Endodermal cell (in vitro differentiated cells): Measurements from ENCODE around the gene IL17A. TPM values are rescaled to one million over a fixed set of nuclear protein-coding genes. Genes with fewer than 3 reads are reported as not detected.

Experiments used
- DNase-seq: peaks from one replicate; pipeline ENCODE4 v3.0.0-alpha.2; 2017
- H3K27ac ChIP-seq: 2 replicates; pipeline ENCODE4 v1.5.1; 2013; ENCODE audit warnings: mild to moderate bottlenecking, low read depth, low read length, moderate library complexity
- H3K27me3 ChIP-seq: 2 replicates; pipeline ENCODE4 v1.6.1; 2013; ENCODE audit warnings: mild to moderate bottlenecking, low read length, moderate library complexity; ENCODE audit not compliant: insufficient read depth, control insufficient read depth, poor library complexity, severe bottlenecking
- H3K36me3 ChIP-seq: 2 replicates; pipeline ENCODE4 v1.7.0; 2013; ENCODE audit warnings: mild to moderate bottlenecking, low read length, moderate library complexity; ENCODE audit not compliant: control insufficient read depth, insufficient read depth
- H3K4me1 ChIP-seq: one replicate; pipeline ENCODE4 v1.7.0; 2013; ENCODE audit warnings: low read length; ENCODE audit not compliant: control insufficient read depth, insufficient read depth
- H3K4me3 ChIP-seq: 2 replicates; pipeline ENCODE4 v1.5.1; 2013; ENCODE audit warnings: mild to moderate bottlenecking, low read length, moderate library complexity
- H3K9ac ChIP-seq: 2 replicates; pipeline ENCODE4 v1.6.1; 2013; ENCODE audit warnings: mild to moderate bottlenecking, low read length, moderate library complexity; ENCODE audit not compliant: poor library complexity, severe bottlenecking; ENCODE audit errors: extremely low read depth
- H3K9me3 ChIP-seq: 2 replicates; pipeline ENCODE4 v1.6.1; 2013; ENCODE audit warnings: mild to moderate bottlenecking, low read length, moderate library complexity; ENCODE audit not compliant: control insufficient read depth
- H3K27ac Mint-ChIP-seq: 2 replicates; pipeline ENCODE4 v1.8.0; 2020; ENCODE audit warnings: mixed read lengths
- H3K27me3 Mint-ChIP-seq: 2 replicates; pipeline ENCODE4 v1.8.0; 2021; ENCODE audit warnings: mild to moderate bottlenecking, mixed read lengths; ENCODE audit not compliant: insufficient read depth
- H3K36me3 Mint-ChIP-seq: 2 replicates; pipeline ENCODE4 v1.8.0; 2020; ENCODE audit warnings: low read depth, mixed read lengths
- H3K4me1 Mint-ChIP-seq: 2 replicates; pipeline ENCODE4 v1.8.0; 2020; ENCODE audit warnings: mixed read lengths
- H3K4me3 Mint-ChIP-seq: 2 replicates; pipeline ENCODE4 v1.8.0; 2020; ENCODE audit warnings: mild to moderate bottlenecking, moderate library complexity, mixed read lengths
- H3K9me3 Mint-ChIP-seq: 2 replicates; pipeline ENCODE4 v1.8.0; 2020; ENCODE audit warnings: mild to moderate bottlenecking, mixed read lengths
- WGBS, 2 experiments: methylation state at CpG; one replicate each; pipeline versions ENCODE4 v1.1.5 to v1.1.7; 2013; ENCODE audit warnings: missing lambda C conversion rate in 2 of 2, mixed read lengths in 1 of 2; ENCODE audit not compliant: insufficient coverage in 1 of 2, insufficient read length in 1 of 2; 5-methylcytosine and 5-hydroxymethylcytosine counted together
- total RNA-seq, 2 donors: library from RNA; stranded (reverse); fragmentation: NEBNext Ultra II Directional in 1 of 2; extraction: Animal tissue kit (Norgen Biotek cat#: 25700) in 1 of 2; gene quantifications; 2 replicates in 1 of 2; 3 replicates in 1 of 2; pipeline ENCODE4 v1.2.1, GENCODE V29; 2021
- TF ChIP-seq, protein P1 (sequence below): fragments of 200-600 bp; sonication (generic); conservative IDR thresholded peaks from 2 replicates; pipeline ENCODE4 v1.5.0; 2021; ENCODE audit warnings: antibody characterized with exemption, mild to moderate bottlenecking

Gene IL17A
- total RNA-seq, 2 donors from 2014 or later: not detected

DNA sequence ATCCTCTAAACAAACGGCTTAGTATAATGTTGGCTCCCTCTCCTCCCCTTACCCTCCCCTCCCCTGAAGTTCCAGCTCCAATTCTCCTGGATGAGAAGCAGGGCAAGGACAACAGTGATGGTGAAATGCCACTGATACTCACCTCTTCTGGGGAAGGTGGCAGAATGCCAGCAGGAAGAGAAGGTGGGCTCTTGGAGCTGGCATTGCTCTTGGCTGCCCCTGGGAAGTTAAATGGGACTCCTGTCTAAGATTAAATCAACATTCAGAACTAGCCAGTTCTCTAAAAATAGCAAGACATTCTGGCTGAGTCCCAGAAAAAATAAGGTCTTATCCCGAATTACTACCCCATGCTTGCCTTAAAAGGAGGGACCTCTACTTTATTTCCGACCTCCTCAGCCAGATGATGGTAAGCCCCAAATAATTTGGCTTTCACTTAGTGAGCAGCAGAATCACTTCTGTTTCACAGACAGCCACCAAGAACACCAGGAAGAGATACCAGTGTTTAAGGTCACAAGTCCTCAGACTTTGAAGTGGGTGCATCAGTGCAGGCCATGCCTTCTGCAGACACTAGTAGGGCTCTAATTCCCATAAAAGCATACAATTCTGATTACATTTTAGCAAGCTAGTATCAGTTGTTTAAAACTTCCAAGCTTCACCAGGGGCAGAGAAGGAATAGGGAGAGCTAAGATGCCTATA lies 46.0 kb upstream of the IL17A start:
- Mint-ChIP-seq H3K27me3 (peaks cover 3% of the 10 kb centered on the region), H3K36me3 (no peaks in the 10 kb centered on the region), H3K27ac (no peak overlapping the region), H3K9me3 (no peaks in the 10 kb centered on the region), H3K4me3 (no peak overlapping the region), H3K4me1 (peaks cover 18% of the 10 kb centered on the region)
- Histone ChIP-seq H3K27ac (no peak overlapping the region), H3K9ac (no peak overlapping the region), H3K36me3 (no peaks in the 10 kb centered on the region), H3K4me1 (no peaks in the 10 kb centered on the region), H3K27me3 (no peaks in the 10 kb centered on the region), H3K4me3 (no peak overlapping the region), H3K9me3 (no peaks in the 10 kb centered on the region)
- no peak for DNase-seq
- TF ChIP-seq, protein P1, sequence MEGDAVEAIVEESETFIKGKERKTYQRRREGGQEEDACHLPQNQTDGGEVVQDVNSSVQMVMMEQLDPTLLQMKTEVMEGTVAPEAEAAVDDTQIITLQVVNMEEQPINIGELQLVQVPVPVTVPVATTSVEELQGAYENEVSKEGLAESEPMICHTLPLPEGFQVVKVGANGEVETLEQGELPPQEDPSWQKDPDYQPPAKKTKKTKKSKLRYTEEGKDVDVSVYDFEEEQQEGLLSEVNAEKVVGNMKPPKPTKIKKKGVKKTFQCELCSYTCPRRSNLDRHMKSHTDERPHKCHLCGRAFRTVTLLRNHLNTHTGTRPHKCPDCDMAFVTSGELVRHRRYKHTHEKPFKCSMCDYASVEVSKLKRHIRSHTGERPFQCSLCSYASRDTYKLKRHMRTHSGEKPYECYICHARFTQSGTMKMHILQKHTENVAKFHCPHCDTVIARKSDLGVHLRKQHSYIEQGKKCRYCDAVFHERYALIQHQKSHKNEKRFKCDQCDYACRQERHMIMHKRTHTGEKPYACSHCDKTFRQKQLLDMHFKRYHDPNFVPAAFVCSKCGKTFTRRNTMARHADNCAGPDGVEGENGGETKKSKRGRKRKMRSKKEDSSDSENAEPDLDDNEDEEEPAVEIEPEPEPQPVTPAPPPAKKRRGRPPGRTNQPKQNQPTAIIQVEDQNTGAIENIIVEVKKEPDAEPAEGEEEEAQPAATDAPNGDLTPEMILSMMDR: no peak
- WGBS, 2 experiments: 86 to 100% methylated on average over 2 to 3 of the region's 3 CpGs

DNA sequence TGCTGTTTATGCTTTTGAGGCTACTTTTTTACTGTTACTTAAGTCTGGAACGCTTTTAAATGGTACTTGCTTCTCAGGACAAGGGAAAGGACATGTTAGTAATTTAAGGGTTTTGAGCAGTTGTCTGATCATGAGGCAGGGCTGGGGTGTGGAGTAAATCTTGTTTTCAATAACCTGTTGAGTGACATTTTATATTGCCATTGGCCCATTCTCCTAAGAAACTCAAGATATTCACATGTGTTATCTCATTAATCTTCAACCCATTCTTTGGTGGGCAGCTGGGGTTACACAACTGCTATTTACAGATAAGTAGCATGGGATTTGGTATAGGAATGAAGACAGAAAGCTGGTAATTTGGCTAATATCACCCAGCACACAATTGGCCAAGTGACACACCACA lies 44.6 kb upstream of the IL17A start:
- H3K4me1 Mint-ChIP-seq: peaks cover 9% of the 10 kb centered on the region
- Histone ChIP-seq H3K27ac (no peak overlapping the region), H3K4me3 (no peak overlapping the region), H3K27me3 (no peaks in the 10 kb centered on the region), H3K4me1 (no peaks in the 10 kb centered on the region), H3K9ac (no peak overlapping the region), H3K9me3 (no peaks in the 10 kb centered on the region), H3K36me3 (no peaks in the 10 kb centered on the region)
- no peak for DNase-seq
- H3K36me3 Mint-ChIP-seq: no peaks in the 10 kb centered on the region
- TF ChIP-seq, protein P1: no peak
- 83 to 85% methylated on average over 1 of the region's 1 CpG for WGBS, 2 experiments
- no peak overlapping the region for H3K4me3 Mint-ChIP-seq
- no peak overlapping the region for H3K27ac Mint-ChIP-seq
- peaks cover 7% of the 10 kb centered on the region for H3K27me3 Mint-ChIP-seq
- H3K9me3 Mint-ChIP-seq: no peaks in the 10 kb centered on the region

DNA sequence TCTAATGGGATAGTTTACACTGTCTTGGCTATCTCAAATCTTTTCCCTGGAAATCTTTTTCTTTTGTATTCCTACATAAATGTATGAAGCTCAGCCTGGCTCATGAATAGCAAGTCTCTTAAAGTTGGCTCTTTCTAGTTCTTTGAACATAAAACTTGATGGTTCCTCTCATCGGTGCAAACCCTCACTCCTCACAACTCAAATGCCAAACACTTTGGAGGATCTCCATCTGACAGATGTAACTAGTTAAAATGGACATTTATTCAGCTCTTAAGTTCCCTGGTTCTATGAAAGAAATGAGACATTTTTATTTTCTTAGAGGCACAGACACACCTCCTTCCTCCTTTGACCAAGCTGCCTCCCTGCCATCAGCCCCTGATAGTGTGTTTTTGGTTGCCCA lies 43.6 kb upstream of the IL17A start:
- no peaks in the 10 kb centered on the region for H3K9me3 Mint-ChIP-seq
- H3K27ac Mint-ChIP-seq: no peak overlapping the region
- no peaks in the 10 kb centered on the region for H3K27me3 ChIP-seq
- no peak overlapping the region for H3K9ac ChIP-seq
- H3K4me3 ChIP-seq: no peak overlapping the region
- H3K9me3 ChIP-seq: no peaks in the 10 kb centered on the region
- TF ChIP-seq, protein P1: no peak
- H3K36me3 Mint-ChIP-seq: no peaks in the 10 kb centered on the region
- no peak for DNase-seq
- H3K4me1 ChIP-seq: no peaks in the 10 kb centered on the region
- WGBS, 2 experiments: 95% methylated on average over 1 of the region's 1 CpG; no CpG with 5 or more reads in 1 of the 2 experiments
- H3K27me3 Mint-ChIP-seq: peaks cover 7% of the 10 kb centered on the region
- peaks cover 2% of the 10 kb centered on the region for H3K4me1 Mint-ChIP-seq
- H3K4me3 Mint-ChIP-seq: no peak overlapping the region
- H3K27ac ChIP-seq: no peak overlapping the region
- no peaks in the 10 kb centered on the region for H3K36me3 ChIP-seq
